OCI-LY7 (cell line): ENCODE data around the gene SHROOM3. TPM values are rescaled to one million over a fixed set of nuclear protein-coding genes. Genes with fewer than 3 reads are reported as not detected.
"Not testable (repeated sequence)": the region's sequence is repeated elsewhere in the genome, so short reads cannot be mapped to it uniquely, and the experiment has no call there.

Experiments used
- BruUV-seq: library from RNA; stranded (reverse); fragments of 400-500 nt; replicated peaks from 2 replicates; lab custom pipeline; 2021; lab: Mats Ljungman, UMichigan
- CTCF ChIA-PET: fragments of 300-600 bp; sonication (Branson Sonifier 250); formaldehyde crosslinking; loops from one replicate; lab custom pipeline; 2022; ENCODE audit warnings: antibody characterized with exemption; ENCODE audit not compliant: unreplicated experiment; lab: Charles Lee
- POLR2A ChIA-PET: fragments of 300-600 bp; sonication (Branson Sonifier 250); formaldehyde crosslinking; loops from one replicate; lab custom pipeline; 2022; ENCODE audit warnings: antibody characterized with exemption; lab: Charles Lee
- DNase-seq: peaks from one replicate; pipeline ENCODE4 v3.0.0-alpha.2; 2015; ENCODE audit warnings: low spot score
- H2AFZ ChIP-seq: fragments of 200-600 bp; sonication (generic), shearing (Covaris generic); 2 replicates; pipeline ENCODE4 v1.6.1; 2014; ENCODE audit warnings: mild to moderate bottlenecking, antibody characterized with exemption, low read length, moderate library complexity
- H3K27ac ChIP-seq: fragments of 200-600 bp; sonication (generic); 2 replicates; pipeline ENCODE4 v1.5.1; 2014; ENCODE audit warnings: mixed run types, low read depth, mild to moderate bottlenecking, moderate library complexity, low read length, inconsistent platforms; ENCODE audit not compliant: poor library complexity, severe bottlenecking
- H3K36me3 ChIP-seq: fragments of 200-600 bp; sonication (generic); 2 replicates; pipeline ENCODE4 v1.6.1; 2014; ENCODE audit warnings: mild to moderate bottlenecking, antibody characterized with exemption, low read length, moderate library complexity, mixed read lengths; ENCODE audit not compliant: insufficient read depth
- H3K4me1 ChIP-seq: fragments of 200-600 bp; sonication (generic); 2 replicates; pipeline ENCODE4 v1.5.1; 2014; ENCODE audit warnings: mild to moderate bottlenecking, low read length; ENCODE audit not compliant: insufficient read depth, poor library complexity, severe bottlenecking
- H3K4me2 ChIP-seq: fragments of 200-600 bp; sonication (generic); 2 replicates; pipeline ENCODE4 v1.6.1; 2014; ENCODE audit warnings: mild to moderate bottlenecking, low read length
- H3K4me3 ChIP-seq: fragments of 200-600 bp; sonication (generic); 2 replicates; pipeline ENCODE4 v1.5.1; 2014; ENCODE audit warnings: mild to moderate bottlenecking, low read depth, low read length; ENCODE audit not compliant: poor library complexity, severe bottlenecking
- H3K79me2 ChIP-seq: fragments of 200-600 bp; sonication (generic); 2 replicates; pipeline ENCODE4 v1.6.1; 2016; ENCODE audit warnings: low read depth, mild to moderate bottlenecking, low read length, moderate library complexity, mixed read lengths; ENCODE audit not compliant: insufficient read depth
- H3K9me2 ChIP-seq: fragments of 200-600 bp; sonication (generic); 2 replicates; pipeline ENCODE4 v1.6.1; 2016; ENCODE audit warnings: mild to moderate bottlenecking, low read length, mixed read lengths; ENCODE audit not compliant: insufficient read depth
- H3K9me3 ChIP-seq: fragments of 200-600 bp; sonication (generic); 2 replicates; pipeline ENCODE4 v1.6.1; 2014; ENCODE audit warnings: mild to moderate bottlenecking, mixed run types, low read length, mixed read lengths
- H4K20me1 ChIP-seq: fragments of 200-600 bp; sonication (generic); 2 replicates; pipeline ENCODE4 v1.6.1; 2014; ENCODE audit warnings: mild to moderate bottlenecking, antibody characterized with exemption, low read length, moderate library complexity, mixed read lengths; ENCODE audit not compliant: insufficient read depth
- EZH2phosphoT487 ChIP-seq: fragments of 200-600 bp; sonication (generic); IDR thresholded peaks from 2 replicates; pipeline ENCODE4 v1.6.1; 2018; ENCODE audit warnings: low read depth, borderline replicate concordance, mild to moderate bottlenecking, mixed run types, antibody characterized with exemption, low read length, moderate library complexity, mixed read lengths
- intact Hi-C: fragments of 100-400 bp; cut with micrococcal nuclease; formaldehyde crosslinking; loops from one replicate; pipeline ENCODE4 v1.10.0; 2022; ENCODE audit not compliant: unreplicated experiment
- total RNA-seq, 2 experiments: library from RNA; depleted of rRNA in 1 of 2; stranded (reverse); fragments of >200 nt in 1 of 2; shearing (Covaris generic) in 1 of 2; gene quantifications; 2 replicates each; pipeline ENCODE4 v1.2.3, GENCODE V29; 2014 to 2022
- TF ChIP-seq, protein P1 (sequence below): fragments of 200-600 bp; sonication (generic); conservative IDR thresholded peaks from 2 replicates; pipeline ENCODE4 v1.5.1; 2014; ENCODE audit warnings: mild to moderate bottlenecking, antibody characterized with exemption, low read length, moderate library complexity, mixed read lengths

SHROOM3 gene
- total RNA-seq, 2 experiments from 2014 or later = not detected

DNA sequence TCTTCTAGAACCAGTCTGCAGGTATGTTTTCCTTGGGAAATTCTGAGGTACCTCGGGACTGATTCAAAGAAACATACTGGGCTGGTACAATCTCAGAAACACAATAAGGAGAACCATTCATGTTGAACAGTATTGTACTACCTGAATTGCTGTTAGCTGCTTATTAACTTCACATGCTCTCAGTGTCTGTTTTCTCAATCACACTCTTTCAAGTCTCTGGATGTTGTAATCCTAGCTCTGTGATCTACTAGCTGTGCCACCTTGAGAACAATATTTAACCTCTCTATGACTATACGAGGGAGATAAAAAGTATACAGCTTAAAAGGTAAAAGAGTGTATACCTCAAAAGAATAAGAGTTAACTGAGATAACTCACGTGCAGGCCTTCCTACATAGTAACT is 24.4 kb upstream of the SHROOM3 start:
- intact Hi-C loops = no loop called here
- Histone ChIP-seq H3K4me3 (no peak overlapping the region), H4K20me1 (no peaks in the 10 kb centered on the region), H3K79me2 (no peaks in the 10 kb centered on the region), H3K9me3 (no peaks in the 10 kb centered on the region), H3K27ac (no peak overlapping the region), H3K9me2 (no peaks in the 10 kb centered on the region), H3K36me3 (no peaks in the 10 kb centered on the region), H3K4me1 (no peaks in the 10 kb centered on the region), H3K4me2 (no peak overlapping the region), H2AFZ (no peak overlapping the region)
- TF ChIP-seq, protein P1, sequence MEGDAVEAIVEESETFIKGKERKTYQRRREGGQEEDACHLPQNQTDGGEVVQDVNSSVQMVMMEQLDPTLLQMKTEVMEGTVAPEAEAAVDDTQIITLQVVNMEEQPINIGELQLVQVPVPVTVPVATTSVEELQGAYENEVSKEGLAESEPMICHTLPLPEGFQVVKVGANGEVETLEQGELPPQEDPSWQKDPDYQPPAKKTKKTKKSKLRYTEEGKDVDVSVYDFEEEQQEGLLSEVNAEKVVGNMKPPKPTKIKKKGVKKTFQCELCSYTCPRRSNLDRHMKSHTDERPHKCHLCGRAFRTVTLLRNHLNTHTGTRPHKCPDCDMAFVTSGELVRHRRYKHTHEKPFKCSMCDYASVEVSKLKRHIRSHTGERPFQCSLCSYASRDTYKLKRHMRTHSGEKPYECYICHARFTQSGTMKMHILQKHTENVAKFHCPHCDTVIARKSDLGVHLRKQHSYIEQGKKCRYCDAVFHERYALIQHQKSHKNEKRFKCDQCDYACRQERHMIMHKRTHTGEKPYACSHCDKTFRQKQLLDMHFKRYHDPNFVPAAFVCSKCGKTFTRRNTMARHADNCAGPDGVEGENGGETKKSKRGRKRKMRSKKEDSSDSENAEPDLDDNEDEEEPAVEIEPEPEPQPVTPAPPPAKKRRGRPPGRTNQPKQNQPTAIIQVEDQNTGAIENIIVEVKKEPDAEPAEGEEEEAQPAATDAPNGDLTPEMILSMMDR = no peak
- TF ChIP-seq EZH2phosphoT487 = no peak
- CTCF ChIA-PET = no interaction called here
- POLR2A ChIA-PET = no interaction called here
- DNase-seq = no peak
- BruUV-seq = no TSS peak

DNA sequence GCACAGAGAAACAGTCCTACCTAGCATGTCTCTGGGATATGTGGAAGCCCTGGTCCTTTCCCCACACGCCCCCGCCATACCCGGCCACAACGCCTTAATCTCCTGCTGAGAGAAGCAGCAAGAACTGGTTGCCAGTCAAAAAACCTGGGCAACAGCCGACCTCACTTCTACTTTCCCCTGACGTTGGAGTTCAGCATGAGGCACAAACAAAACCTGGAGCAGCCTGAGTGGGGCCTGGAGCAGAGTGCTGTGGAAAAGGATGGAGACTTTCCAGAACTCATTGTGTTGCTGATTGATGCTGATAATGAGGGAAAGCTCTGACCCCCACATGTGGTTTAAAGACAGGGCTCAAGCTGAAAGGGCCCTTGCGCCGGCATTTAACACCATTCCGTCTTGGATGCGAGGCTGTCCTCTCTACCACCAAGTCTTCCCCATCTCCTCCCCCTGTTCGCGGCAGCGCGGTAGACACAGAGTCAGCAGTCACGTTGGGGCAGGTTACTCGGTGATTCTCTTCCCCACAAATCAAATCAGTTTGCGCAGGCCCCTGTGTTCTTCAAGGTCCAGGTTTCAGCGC is 14.8 kb upstream of the SHROOM3 start:
- BruUV-seq = no TSS peak
- DNase-seq = no peak
- Histone ChIP-seq H3K27ac (no peak overlapping the region), H3K4me1 (no peaks in the 10 kb centered on the region), H3K79me2 (no peaks in the 10 kb centered on the region), H4K20me1 (no peaks in the 10 kb centered on the region), H3K4me3 (no peak overlapping the region), H3K36me3 (no peaks in the 10 kb centered on the region), H3K9me3 (no peaks in the 10 kb centered on the region), H3K9me2 (no peaks in the 10 kb centered on the region), H3K4me2 (no peak overlapping the region), H2AFZ (no peak overlapping the region)
- TF ChIP-seq EZH2phosphoT487 = no peak
- TF ChIP-seq, protein P1 = no peak
- ChIA-PET CTCF (no interaction called here), POLR2A (no interaction called here)
- intact Hi-C loops = no loop called here

DNA sequence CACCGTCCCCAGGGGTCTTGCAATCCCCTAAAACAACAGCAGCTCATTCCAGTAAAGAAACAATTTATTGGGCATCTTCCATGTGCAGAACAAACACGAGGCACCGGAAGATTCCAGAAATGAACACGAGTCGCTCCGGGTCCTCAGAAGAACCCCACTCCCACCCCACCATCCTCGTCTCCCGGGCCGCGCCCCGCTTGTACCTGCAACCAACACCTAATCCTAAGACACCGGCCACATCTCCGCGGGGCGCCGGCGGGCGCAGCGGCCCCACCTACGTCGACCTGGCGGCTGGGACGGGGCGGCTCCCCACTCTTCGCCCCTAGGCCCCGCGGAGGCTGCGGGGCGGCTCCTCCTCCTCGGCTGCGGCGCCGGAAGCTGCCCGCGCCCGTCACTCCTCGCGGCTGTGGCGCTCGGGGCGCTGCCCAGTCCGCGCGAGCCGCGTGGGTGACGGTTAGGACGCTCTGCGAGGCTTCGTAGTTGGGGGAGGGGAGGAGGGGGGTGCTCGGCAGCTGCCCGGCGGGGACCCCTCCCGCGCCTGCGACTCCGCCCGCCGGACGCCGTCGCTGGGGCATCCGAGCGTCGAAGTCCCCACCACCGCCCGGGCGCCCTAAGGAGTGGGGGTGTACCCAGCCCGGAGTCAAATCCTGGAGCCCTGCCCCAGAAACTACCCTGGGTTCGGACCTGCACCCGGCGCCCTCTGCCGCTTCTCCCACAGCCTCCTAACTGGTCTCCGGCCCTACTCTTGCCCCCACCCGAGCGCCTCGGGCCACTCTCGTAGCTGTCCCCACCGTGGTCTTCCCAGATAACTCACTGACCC is 14.1 kb upstream of the SHROOM3 start, which contains the start of gene CCDC158:
TSS of gene CCDC158 (minus strand) at position 380 of the 820 bp plus-strand sequence. CDS start 17,934 bp downstream, outside the sequence.
- intact Hi-C loops = no loop called here
- no TSS peak for BruUV-seq
- H3K36me3 ChIP-seq = no peaks in the 10 kb centered on the region
- CTCF ChIA-PET = no interaction called here
- H3K9me3 ChIP-seq = no peaks in the 10 kb centered on the region
- POLR2A ChIA-PET = interaction anchor here (0.8 kb wide), 1 partner anchor 12 kb away, joined by 7 read pairs; no protein-coding TSS in a partner anchor
- DNase-seq = no peak
- no peak within 1 kb of the TSS for H2AFZ ChIP-seq
- no peak within 1 kb of the TSS for H3K4me2 ChIP-seq
- no peak for TF ChIP-seq EZH2phosphoT487
- TF ChIP-seq, protein P1 = no peak
- no peaks in the 10 kb centered on the region for H4K20me1 ChIP-seq
- H3K79me2 ChIP-seq = no peaks in the 10 kb centered on the region
- H3K4me1 ChIP-seq = no peaks in the 10 kb centered on the region
- no peaks in the 10 kb centered on the region for H3K9me2 ChIP-seq
- H3K4me3 ChIP-seq = no peak within 1 kb of the TSS
- H3K27ac ChIP-seq = no peak within 1 kb of the TSS

DNA sequence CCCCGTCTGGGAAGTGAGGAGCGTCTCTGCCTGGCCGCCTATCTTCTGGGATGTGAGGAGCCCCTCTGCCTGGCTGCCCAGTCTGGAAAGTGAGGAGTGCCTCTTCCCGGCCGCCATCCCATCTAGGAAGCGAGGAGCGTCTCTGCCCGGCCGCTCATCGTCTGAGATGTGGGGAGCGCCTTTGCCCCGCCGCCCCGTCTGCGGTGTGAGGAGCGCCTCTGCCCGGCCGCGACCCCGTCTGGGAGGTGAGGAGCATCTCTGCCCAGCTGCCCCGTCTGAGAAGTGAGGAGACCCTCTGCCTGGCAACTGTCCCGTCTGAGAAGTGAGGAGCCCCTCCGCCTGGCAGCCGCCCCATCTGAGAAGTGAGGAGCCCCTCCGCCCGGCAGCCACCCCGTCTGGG is 11.9 kb upstream of the SHROOM3 start:
- H3K4me2 ChIP-seq, DNase-seq, H4K20me1 ChIP-seq, H2AFZ ChIP-seq, H3K4me3 ChIP-seq, H3K79me2 ChIP-seq, H3K9me3 ChIP-seq, H3K9me2 ChIP-seq, BruUV-seq, H3K27ac ChIP-seq, intact Hi-C loops, POLR2A ChIA-PET, H3K4me1 ChIP-seq, CTCF ChIA-PET, H3K36me3 ChIP-seq: not testable (repeated sequence)
